ENCODE data around the gene GEN1.
A peak's percentile ranks its signal among the peaks of the same experiment; 100 is the strongest.

GEN1 gene

GRCh38 chr2:17710547-17711248 lies 43.2 kb upstream of the GEN1 start:
- no peak for DNase-seq (ENCODE audit: extremely low spot score)
- ChIA-PET POLR2A (no interaction called here), CTCF (no interaction called here)
- TF ChIP-seq SUZ12 (IDR thresholded peaks at IDR 0.05) (no peak), TARDBP (IDR thresholded peaks at IDR 0.05) (no peak), ELF4 (IDR thresholded peaks at IDR 0.05) (no peak), NFRKB (IDR thresholded peaks at IDR 0.05) (no peak), FOXA1 (IDR thresholded peaks at IDR 0.05) (no peak)

- no peak for TF ChIP-seq TARDBP (IDR thresholded peaks at IDR 0.05)
- TF ChIP-seq L3MBTL2 (conservative IDR thresholded peaks at IDR 0.05), result no peak
- TF ChIP-seq SP1 (IDR thresholded peaks at IDR 0.05), result no peak
- TF ChIP-seq PKNOX1 (IDR thresholded peaks at IDR 0.05), result no peak
- no peak for TF ChIP-seq SUZ12 (IDR thresholded peaks at IDR 0.05)
- no peak for DNase-seq (ENCODE audit: extremely low spot score)
- ChIA-PET CTCF (no interaction called here), POLR2A (no interaction called here)
These were observed 40.6 kb upstream of the GEN1 start for GRCh38 chr2:17713291-17713690.

- POLR2A ChIA-PET, result no interaction called here
These were observed 36.3 kb upstream of the GEN1 start for GRCh38 chr2:17717666-17718065.

GRCh38 chr2:17718689-17719088 lies 35.2 kb upstream of the GEN1 start:
- POLR2A ChIA-PET, result no interaction called here
- TF ChIP-seq SP1 (IDR thresholded peaks at IDR 0.05) (no peak), FOXK2 (IDR thresholded peaks at IDR 0.05) (no peak), ELF4 (IDR thresholded peaks at IDR 0.05) (no peak), PKNOX1 (IDR thresholded peaks at IDR 0.05) (no peak), FOXA1 (IDR thresholded peaks at IDR 0.05) (no peak), L3MBTL2 (conservative IDR thresholded peaks at IDR 0.05) (no peak), LEF1 (IDR thresholded peaks at IDR 0.05; ENCODE audit: borderline replicate concordance) (no peak), CTBP1 (IDR thresholded peaks at IDR 0.05; ENCODE audit: borderline replicate concordance) (no peak), TARDBP (IDR thresholded peaks at IDR 0.05) (no peak), FOXM1 (IDR thresholded peaks at IDR 0.05; ENCODE audit: borderline replicate concordance) (no peak), SUZ12 (IDR thresholded peaks at IDR 0.05) (no peak), BHLHE40 (IDR thresholded peaks at IDR 0.05; ENCODE audit: borderline replicate concordance) (no peak), ARNT (IDR thresholded peaks at IDR 0.05) (no peak), ZNF384 (IDR thresholded peaks at IDR 0.05) (no peak), HDGF (IDR thresholded peaks at IDR 0.05; ENCODE audit: borderline replicate concordance) (no peak), NFRKB (IDR thresholded peaks at IDR 0.05) (no peak)

More at GRCh38 chr2:17717666-17718065, 36.3 kb upstream of the GEN1 start:
- DNase-seq (ENCODE audit: extremely low spot score), result no peak
- TF ChIP-seq L3MBTL2 (conservative IDR thresholded peaks at IDR 0.05) (no peak), LEF1 (IDR thresholded peaks at IDR 0.05; ENCODE audit: borderline replicate concordance) (no peak)
- CTCF ChIA-PET, result no interaction called here

DNA sequence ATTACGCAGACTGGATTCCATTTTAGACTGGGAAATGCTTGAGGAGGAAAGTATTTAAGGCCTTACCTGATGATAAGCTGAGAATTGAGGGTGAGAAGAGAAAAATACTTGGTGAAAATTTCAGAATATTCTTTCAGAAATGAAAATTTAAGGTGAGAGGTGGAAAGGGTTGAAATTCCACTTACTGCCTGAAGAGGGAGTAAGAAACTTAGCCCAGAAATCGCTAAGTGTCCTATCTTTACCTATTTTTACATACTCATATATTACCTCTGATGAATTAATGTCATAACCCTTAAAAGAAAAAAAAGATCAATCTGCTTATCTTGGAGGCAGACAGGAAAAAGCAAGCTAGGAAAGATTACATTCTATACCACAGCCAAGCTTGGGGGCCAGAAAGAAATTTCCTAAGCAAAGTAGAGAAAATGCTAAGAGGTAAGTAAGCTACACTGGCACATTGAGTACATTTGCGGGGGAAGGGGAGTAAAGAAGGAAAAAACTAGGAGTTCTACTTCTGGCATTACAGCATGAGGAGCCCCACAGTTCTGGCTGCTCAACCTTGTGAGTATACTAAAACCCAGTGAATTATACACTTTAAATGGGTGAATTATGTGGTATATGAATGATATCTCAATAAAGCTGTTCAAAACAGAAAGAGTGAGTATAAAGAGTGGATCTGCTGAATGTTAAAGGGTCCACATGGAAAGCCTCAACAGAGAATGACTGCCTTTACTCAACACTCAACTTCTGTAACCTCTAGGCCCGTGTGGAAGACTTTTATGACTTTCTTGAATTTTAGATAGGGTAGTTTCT lies 34.2 kb upstream of the GEN1 start:
- peak; percentile 19 for DNase-seq (ENCODE audit: extremely low spot score)
- POLR2A ChIA-PET, result no interaction called here
- CTCF ChIA-PET, result interaction anchor here (0.7 to 1.2 kb wide), 4 partner anchors 9 to 66 kb away, joined by 3 to 5 read pairs (median 4); no protein-coding TSS in a partner anchor
- TF ChIP-seq CTBP1 (IDR thresholded peaks at IDR 0.05; ENCODE audit: borderline replicate concordance) (no peak), FOXK2 (IDR thresholded peaks at IDR 0.05) (no peak), ARNT (IDR thresholded peaks at IDR 0.05) (no peak), SUZ12 (IDR thresholded peaks at IDR 0.05) (no peak), HDGF (IDR thresholded peaks at IDR 0.05; ENCODE audit: borderline replicate concordance) (no peak), NFRKB (IDR thresholded peaks at IDR 0.05) (no peak), TARDBP (IDR thresholded peaks at IDR 0.05) (no peak)

More at GRCh38 chr2:17718689-17719088, 35.2 kb upstream of the GEN1 start:
- DNase-seq (ENCODE audit: extremely low spot score), result no peak
- CTCF ChIA-PET, result no interaction called here

DNA sequence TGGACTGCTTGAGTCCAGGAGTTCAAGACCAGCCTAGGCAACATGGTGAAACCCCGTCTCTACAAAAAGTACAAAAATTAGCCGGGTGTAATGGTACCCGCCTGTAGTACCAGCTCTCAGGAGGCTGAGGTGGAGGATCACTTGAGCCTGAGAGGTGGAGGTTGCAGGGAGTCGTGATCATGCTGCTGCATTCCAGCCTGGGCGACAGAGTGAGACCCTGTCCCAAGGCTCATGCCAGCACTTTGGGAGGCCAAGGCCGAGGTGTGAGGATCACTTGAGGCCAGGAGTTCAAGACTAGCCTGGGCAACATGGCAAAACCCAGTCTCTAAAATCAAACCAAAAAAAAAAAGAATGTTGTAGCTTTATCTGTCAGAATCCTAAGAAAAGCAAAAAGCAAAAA lies 25.7 kb upstream of the GEN1 start:
- CTCF ChIA-PET, result interaction anchor here (1.3 kb wide), 1 partner anchor 8 kb away, joined by 3 read pairs; no protein-coding TSS in a partner anchor
- POLR2A ChIA-PET, result no interaction called here
- DNase-seq (ENCODE audit: extremely low spot score), result no peak
- TF ChIP-seq L3MBTL2 (conservative IDR thresholded peaks at IDR 0.05) (no peak), PKNOX1 (IDR thresholded peaks at IDR 0.05) (no peak), HDGF (IDR thresholded peaks at IDR 0.05; ENCODE audit: borderline replicate concordance) (no peak), FOXM1 (IDR thresholded peaks at IDR 0.05; ENCODE audit: borderline replicate concordance) (no peak)

GRCh38 chr2:17729880-17730279 lies 24.1 kb upstream of the GEN1 start:
- CTCF ChIA-PET, result no interaction called here
- POLR2A ChIA-PET, result no interaction called here
- TF ChIP-seq SUZ12 (IDR thresholded peaks at IDR 0.05), result no peak
- TF ChIP-seq FOXK2 (IDR thresholded peaks at IDR 0.05), result no peak
- TF ChIP-seq NFRKB (IDR thresholded peaks at IDR 0.05), result no peak
- no peak for TF ChIP-seq LEF1 (IDR thresholded peaks at IDR 0.05; ENCODE audit: borderline replicate concordance)
- TF ChIP-seq SP1 (IDR thresholded peaks at IDR 0.05), result no peak
- TF ChIP-seq L3MBTL2 (conservative IDR thresholded peaks at IDR 0.05), result no peak
- no peak for TF ChIP-seq TARDBP (IDR thresholded peaks at IDR 0.05)
- no peak for TF ChIP-seq HDGF (IDR thresholded peaks at IDR 0.05; ENCODE audit: borderline replicate concordance)
- TF ChIP-seq BHLHE40 (IDR thresholded peaks at IDR 0.05; ENCODE audit: borderline replicate concordance), result no peak
- TF ChIP-seq ELF4 (IDR thresholded peaks at IDR 0.05), result no peak
- no peak for TF ChIP-seq ARNT (IDR thresholded peaks at IDR 0.05)
- no peak for TF ChIP-seq ZNF384 (IDR thresholded peaks at IDR 0.05)
- no peak for TF ChIP-seq FOXM1 (IDR thresholded peaks at IDR 0.05; ENCODE audit: borderline replicate concordance)
- no peak for DNase-seq (ENCODE audit: extremely low spot score)
